BE2C (cell line): ENCODE data around the gene PINK1.

Experiments
- DNase-seq: peaks from one replicate; pipeline ENCODE4 v3.0.0-alpha.2; 2020
- H3K27me3 ChIP-seq: fragments of 250-450 bp; sonication (Bioruptor Pico); 2 replicates; pipeline ENCODE4 v1.5.1; 2020; ENCODE audit warnings: mild to moderate bottlenecking
- H3K36me3 ChIP-seq: fragments of 250-450 bp; sonication (Bioruptor Pico); 2 replicates; pipeline ENCODE4 v1.5.1; 2020; ENCODE audit warnings: mild to moderate bottlenecking
- H3K4me1 ChIP-seq: fragments of 250-450 bp; sonication (Bioruptor Pico); 2 replicates; pipeline ENCODE4 v1.5.1; 2020
- H3K4me3 ChIP-seq: 2 replicates; pipeline ENCODE4 v1.5.1; 2011; ENCODE audit warnings: low read depth, low read length
- H3K9me3 ChIP-seq: fragments of 250-450 bp; sonication (Bioruptor Pico); 2 replicates; pipeline ENCODE4 v1.5.1; 2020
- TF ChIP-seq, protein P1 (sequence below): IDR thresholded peaks from 2 replicates; pipeline ENCODE4 v1.5.1; 2012; ENCODE audit warnings: mild to moderate bottlenecking, low read depth, low read length

Gene PINK1

GRCh38 chr1:20682571-20683236, 49.4 kb downstream of the PINK1 start:
- no peak overlapping the region for H3K4me3 ChIP-seq
- no peak for DNase-seq
- H3K36me3 ChIP-seq, result no peaks in the 10 kb centered on the region
- H3K27me3 ChIP-seq, result no peaks in the 10 kb centered on the region
- TF ChIP-seq, protein P1, sequence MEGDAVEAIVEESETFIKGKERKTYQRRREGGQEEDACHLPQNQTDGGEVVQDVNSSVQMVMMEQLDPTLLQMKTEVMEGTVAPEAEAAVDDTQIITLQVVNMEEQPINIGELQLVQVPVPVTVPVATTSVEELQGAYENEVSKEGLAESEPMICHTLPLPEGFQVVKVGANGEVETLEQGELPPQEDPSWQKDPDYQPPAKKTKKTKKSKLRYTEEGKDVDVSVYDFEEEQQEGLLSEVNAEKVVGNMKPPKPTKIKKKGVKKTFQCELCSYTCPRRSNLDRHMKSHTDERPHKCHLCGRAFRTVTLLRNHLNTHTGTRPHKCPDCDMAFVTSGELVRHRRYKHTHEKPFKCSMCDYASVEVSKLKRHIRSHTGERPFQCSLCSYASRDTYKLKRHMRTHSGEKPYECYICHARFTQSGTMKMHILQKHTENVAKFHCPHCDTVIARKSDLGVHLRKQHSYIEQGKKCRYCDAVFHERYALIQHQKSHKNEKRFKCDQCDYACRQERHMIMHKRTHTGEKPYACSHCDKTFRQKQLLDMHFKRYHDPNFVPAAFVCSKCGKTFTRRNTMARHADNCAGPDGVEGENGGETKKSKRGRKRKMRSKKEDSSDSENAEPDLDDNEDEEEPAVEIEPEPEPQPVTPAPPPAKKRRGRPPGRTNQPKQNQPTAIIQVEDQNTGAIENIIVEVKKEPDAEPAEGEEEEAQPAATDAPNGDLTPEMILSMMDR, result no peak
- H3K9me3 ChIP-seq, result no peaks in the 10 kb centered on the region
- H3K4me1 ChIP-seq, result no peaks in the 10 kb centered on the region

- no peaks in the 10 kb centered on the region for H3K4me1 ChIP-seq
- no peak overlapping the region for H3K4me3 ChIP-seq
- no peaks in the 10 kb centered on the region for H3K36me3 ChIP-seq
- DNase-seq, result no peak
- H3K27me3 ChIP-seq, result no peaks in the 10 kb centered on the region
- TF ChIP-seq, protein P1, result no peak
- H3K9me3 ChIP-seq, result no peaks in the 10 kb centered on the region
These were observed 50.4 kb downstream of the PINK1 start for GRCh38 chr1:20683614-20684013.

DNA sequence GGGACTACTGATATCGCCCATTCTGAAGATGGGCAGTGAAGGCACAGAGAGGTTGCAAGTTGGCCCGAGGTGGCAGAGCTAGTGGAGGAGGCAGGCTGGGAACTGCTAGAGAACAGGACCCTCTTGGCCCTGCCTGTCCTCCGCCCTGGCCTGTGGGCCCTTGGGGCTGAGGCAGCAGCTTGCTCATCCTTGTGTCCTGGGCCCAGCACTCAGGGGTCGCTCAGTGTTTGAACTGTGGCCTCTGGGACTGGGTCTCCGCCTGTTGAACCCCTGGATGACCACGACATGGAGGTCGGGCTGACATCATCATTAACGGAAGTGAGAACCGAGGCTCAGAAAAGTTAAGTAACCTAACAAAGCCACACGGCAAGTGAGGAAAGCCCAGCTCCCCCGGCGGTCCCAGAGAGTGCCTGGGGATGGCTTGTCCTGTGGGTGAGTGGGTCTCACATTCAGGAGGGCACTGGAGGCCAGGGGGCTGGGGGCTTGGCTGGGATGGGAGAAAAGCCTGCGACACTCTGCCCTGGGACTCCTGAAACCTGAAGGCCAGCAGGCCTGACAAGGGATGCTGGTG, 50.9 kb downstream of the PINK1 start:
- no peaks in the 10 kb centered on the region for H3K27me3 ChIP-seq
- no peaks in the 10 kb centered on the region for H3K9me3 ChIP-seq
- no peaks in the 10 kb centered on the region for H3K4me1 ChIP-seq
- H3K36me3 ChIP-seq, result no peaks in the 10 kb centered on the region
- no peak overlapping the region for H3K4me3 ChIP-seq
- TF ChIP-seq, protein P1, result no peak
- DNase-seq, result no peak

DNA sequence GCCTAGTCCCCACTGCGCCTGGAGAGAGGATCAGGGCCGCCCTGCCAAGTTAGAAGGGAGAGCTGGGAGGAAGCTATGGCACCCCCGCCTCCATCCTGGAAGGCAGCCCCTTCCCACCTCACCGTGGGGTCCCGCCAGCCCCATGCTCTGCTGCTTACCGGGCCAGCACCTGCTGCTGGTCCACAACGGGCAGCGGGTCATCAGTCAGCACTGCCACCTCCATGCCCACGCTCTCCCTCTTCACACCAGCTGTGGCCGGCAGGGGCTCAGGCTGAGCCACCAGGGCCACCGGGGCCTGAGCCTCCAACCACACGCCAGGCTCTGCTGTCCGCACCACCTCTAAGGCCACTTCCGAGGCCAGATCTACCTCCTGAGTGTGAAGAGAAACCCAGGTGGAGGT, 51.4 kb downstream of the PINK1 start:
- no peaks in the 10 kb centered on the region for H3K36me3 ChIP-seq
- no peak overlapping the region for H3K4me3 ChIP-seq
- no peaks in the 10 kb centered on the region for H3K27me3 ChIP-seq
- TF ChIP-seq, protein P1, result no peak
- H3K9me3 ChIP-seq, result no peaks in the 10 kb centered on the region
- no peaks in the 10 kb centered on the region for H3K4me1 ChIP-seq
- DNase-seq, result no peak

DNA sequence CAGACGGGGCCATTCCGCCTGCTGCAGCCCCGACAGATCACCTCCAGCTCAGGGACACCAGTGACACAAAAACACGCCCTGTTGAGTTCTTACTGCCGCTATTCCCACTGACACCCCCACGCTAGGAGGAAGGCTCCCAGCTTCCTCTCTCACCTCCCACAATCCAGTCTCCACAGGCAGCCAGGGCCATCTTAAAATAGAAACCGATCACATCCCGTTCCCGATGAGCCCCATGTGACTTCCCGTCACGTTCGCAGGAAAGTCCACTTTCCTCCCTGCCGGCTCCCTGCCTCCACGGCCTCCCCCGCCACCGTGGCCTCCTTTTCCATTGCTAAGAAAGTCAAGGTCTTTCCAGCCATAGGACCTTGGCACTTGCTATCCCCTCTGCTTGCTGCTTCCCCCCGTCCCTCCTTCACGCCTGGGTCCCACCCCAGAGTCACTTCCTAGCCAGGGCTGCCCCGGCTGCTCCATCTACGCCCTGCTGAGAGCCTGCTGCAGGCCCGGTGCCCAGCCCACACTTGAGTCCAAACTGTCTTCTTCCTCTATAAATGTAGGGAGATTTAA, 51.9 kb downstream of the PINK1 start:
- H3K4me3 ChIP-seq, result no peak overlapping the region
- H3K9me3 ChIP-seq, result no peaks in the 10 kb centered on the region
- no peaks in the 10 kb centered on the region for H3K4me1 ChIP-seq
- TF ChIP-seq, protein P1, result no peak
- no peak for DNase-seq
- H3K27me3 ChIP-seq, result no peaks in the 10 kb centered on the region
- H3K36me3 ChIP-seq, result no peaks in the 10 kb centered on the region

- Histone ChIP-seq H3K9me3 (no peaks in the 10 kb centered on the region), H3K4me3 (no peak overlapping the region), H3K36me3 (no peaks in the 10 kb centered on the region), H3K27me3 (no peaks in the 10 kb centered on the region), H3K4me1 (no peaks in the 10 kb centered on the region)
- TF ChIP-seq, protein P1, result no peak
- DNase-seq, result no peak
These were observed 52.5 kb downstream of the PINK1 start for GRCh38 chr1:20685741-20686140.
